ENCODE results near the gene CARMIL1.
"Not testable (repeated sequence)": the region's sequence is repeated elsewhere in the genome, so short reads cannot be mapped to it uniquely, and the experiment has no call there.

The CARMIL1 gene

GRCh38 chr6:25428758-25429317 is 149.7 kb downstream of the CARMIL1 start:
- FAIRE-seq (no peak), DNase-seq (ENCODE audit: insufficient read length, low spot score) (no peak)

DNA sequence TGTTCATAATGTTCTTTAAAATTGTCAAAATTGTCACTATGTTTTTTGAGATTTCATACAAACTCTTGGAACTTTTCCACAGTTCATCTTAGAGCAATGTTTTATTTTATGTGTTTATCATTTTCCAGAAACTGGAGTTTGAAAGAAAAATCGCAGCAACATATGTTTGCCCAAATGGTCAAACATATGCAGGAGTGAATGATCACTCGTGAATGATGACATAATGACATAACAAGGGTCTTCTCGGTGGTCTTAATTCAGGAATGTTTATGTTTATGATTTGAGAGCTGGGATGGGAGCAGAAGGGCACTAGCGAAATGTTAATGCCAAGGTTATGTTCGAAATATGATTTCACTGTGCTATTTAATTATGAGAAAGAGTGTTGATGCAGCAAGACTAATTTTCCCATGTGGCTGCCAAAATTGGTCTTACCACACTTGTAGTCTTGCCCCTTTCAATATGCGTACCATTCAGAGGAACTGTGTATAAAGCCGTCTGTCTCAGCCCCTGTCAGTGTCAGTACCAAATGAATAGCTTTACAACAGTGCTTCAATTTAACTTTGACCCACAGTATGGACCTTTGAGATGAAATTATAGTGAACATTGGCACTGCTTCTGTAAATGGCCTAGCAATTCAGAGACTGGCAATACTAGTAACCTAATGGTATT is 152.3 kb downstream of the CARMIL1 start:
- FAIRE-seq: peak; percentile 63
- no peak for DNase-seq (ENCODE audit: insufficient read length, low spot score)

- DNase-seq (ENCODE audit: insufficient read length, low spot score) (no peak), FAIRE-seq (no peak)
Observed at GRCh38 chr6:25431975-25432307, 152.8 kb downstream of the CARMIL1 start.

- no peak for DNase-seq (ENCODE audit: insufficient read length, low spot score)
- no peak for FAIRE-seq
Observed at GRCh38 chr6:25434921-25435320, 155.7 kb downstream of the CARMIL1 start.

DNA sequence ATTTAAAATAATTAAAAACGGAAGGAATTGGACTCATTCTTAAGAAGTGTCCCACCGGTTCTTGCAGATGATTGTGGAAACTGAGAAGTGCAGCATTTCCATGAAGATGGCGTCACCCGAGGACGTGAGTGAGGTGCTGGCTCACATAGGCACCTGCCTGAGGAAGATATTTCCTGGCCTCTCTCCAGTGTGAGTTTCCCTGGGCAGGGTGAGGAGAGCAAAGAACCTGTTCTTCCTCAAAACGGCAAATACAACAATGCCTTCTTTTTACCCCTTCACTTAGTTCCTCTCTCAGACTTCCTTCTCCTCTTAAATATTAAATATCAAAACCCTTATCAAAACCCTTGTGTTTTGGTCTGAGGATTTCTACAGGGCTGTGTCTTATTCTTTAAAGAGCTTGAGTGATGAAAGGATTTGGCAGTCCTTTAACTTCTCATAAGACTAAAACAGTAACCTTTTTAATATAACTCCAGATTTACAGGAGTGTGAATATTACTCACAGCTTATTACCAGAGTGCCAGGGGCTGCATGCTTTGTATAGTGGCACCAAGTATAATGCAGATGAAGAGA is 156.3 kb downstream of the CARMIL1 start:
- FAIRE-seq: no peak
- no peak for DNase-seq (ENCODE audit: insufficient read length, low spot score)

DNA sequence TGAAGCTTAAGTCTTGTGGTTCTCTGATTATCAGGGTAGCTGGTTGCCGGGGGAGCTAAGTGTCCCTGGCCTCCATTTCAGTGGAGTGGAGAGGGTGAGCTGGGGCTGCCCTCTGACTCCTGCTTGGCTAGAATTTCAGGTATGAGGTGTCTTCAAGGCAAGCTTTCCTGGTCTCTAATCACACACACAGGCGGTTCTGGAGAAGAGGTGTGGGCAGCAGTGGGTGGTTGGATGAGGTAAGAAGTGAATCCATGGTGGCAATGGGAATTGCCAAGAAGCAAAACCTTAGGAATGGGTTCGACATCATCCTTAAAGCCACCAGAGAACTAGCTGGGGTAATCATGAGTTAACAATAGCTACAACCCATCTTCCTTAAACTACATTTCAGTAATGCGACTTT is 157.6 kb downstream of the CARMIL1 start:
- DNase-seq (ENCODE audit: insufficient read length, low spot score) (no peak), FAIRE-seq (no peak)

DNA sequence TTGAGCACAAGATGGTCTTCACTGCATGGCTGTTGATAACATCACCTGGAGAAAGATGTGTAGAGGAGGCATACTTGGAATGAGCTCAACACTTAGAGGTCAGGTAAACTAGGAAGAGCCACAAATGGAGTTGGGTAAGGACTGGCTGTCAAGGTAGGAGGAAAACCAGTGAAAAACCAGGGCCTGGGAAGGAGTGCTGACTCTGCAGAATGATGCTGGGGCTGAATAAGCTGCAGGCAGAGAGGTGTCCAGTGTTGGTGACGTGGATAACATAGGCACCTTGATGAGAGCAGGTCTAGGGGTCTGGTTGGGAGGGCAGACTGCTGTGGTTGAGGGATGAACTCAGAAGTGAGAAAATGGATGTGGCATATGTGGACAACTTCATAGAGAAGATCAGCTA is 160.2 kb downstream of the CARMIL1 start:
- DNase-seq (ENCODE audit: insufficient read length, low spot score): no peak

DNA sequence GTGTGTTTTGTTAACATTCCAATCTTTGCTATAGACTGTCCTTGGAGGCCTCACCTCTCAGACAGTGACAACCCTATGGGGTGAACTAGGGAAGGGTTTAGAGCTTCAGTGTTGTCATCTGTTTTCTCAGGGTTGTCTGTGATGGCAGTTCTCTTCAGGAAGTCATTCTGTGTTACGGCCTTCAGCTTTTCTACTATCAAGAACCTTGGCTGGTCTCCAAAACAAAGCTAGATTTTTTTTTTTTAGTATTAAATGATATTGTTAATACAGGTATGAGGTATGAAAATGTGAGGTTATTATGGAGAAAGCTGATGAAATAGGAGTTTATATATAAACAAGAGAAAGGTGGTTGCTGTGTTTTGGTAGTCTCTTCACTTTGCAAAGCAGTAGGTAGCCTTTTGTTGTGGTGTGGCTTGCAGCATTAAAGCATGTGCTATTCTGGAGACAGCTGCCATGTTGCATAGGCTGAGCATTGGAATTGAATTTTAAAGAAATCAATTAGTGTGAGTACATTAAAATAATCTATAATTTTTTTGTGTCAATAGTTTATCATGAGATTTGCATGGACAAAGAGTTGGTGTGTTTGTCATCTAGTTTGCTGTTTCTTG is 162.6 kb downstream of the CARMIL1 start:
- no peak for FAIRE-seq
- no peak for DNase-seq (ENCODE audit: insufficient read length, low spot score)

More for the DNA sequence above, 160.2 kb downstream of the CARMIL1 start:
- no peak for FAIRE-seq

DNA sequence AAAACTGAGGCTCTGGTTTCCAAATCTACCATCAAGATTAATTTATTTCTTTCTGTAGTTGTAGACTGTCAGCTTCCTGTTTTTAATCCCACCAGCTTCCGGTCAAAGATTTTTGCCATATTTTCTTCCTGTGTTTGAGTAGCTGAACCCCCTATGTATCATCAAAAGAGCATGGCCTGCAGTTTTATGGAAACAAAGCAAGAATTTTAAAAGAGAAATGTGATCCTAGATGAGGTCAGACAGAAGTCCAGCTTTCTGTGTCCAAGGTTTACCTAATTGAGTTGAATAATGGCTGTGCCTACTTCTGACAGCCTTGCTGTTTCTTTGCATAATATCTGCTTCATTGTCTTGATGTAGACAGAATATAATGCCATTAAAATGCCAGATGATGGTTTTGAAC is 163.7 kb downstream of the CARMIL1 start:
- FAIRE-seq: no peak
- DNase-seq (ENCODE audit: insufficient read length, low spot score): no peak

GRCh38 chr6:25444521-25444920 is 165.3 kb downstream of the CARMIL1 start:
- DNase-seq (ENCODE audit: insufficient read length, low spot score); FAIRE-seq: not testable (repeated sequence)

- no peak for FAIRE-seq
- no peak for DNase-seq (ENCODE audit: insufficient read length, low spot score)
Observed at GRCh38 chr6:25446830-25447569, 167.8 kb downstream of the CARMIL1 start.

DNA sequence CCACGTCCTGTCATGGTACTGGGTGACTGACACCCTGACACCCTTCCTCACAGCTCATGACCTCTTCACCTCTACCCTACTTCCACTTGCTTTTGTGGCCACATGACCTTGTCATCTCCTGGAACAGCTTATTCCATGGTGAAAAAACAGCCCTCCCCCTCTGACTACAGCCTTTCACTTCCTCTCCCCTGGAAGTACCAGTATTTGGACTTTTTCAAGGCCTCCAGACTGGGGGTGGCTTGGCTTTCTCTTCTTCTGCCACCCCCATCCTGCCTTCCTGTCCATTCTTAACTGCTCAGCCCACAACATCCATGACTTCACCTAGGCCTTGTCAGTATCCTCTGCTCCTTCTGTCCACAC is 168.4 kb downstream of the CARMIL1 start:
- DNase-seq (ENCODE audit: insufficient read length, low spot score) (no peak), FAIRE-seq (no peak)

GRCh38 chr6:25448965-25449538 is 169.9 kb downstream of the CARMIL1 start:
- DNase-seq (ENCODE audit: insufficient read length, low spot score) (no peak), FAIRE-seq (no peak)

DNA sequence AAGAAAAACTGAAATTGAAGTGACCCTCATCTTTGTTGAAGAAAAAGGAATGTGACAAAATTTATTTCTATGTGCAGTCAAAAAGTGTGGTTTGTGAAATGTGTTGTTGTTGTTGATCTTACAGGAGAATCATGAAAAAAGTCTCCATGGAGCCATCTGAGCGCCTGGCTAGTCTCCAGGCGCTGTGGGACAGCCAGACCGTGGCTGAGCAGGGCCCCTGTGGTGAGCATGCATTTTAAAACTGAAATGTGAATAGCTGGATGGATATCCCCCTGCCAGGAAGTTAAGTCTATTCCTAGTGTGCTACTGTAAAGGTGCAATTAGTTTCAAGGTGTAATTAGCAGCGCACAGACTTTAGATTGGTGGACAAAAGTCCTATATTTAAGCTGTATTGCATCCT is 170.6 kb downstream of the CARMIL1 start:
- no peak for FAIRE-seq

GRCh38 chr6:25450469-25451198 is 171.5 kb downstream of the CARMIL1 start:
- FAIRE-seq (no peak), DNase-seq (ENCODE audit: insufficient read length, low spot score) (no peak)

More for the DNA sequence above, 170.6 kb downstream of the CARMIL1 start:
- no peak for DNase-seq (ENCODE audit: insufficient read length, low spot score)

GRCh38 chr6:25452031-25452430 is 172.9 kb downstream of the CARMIL1 start:
- DNase-seq (ENCODE audit: insufficient read length, low spot score) (no peak), FAIRE-seq (no peak)

GRCh38 chr6:25453288-25453687 is 174.1 kb downstream of the CARMIL1 start:
- no peak for DNase-seq (ENCODE audit: insufficient read length, low spot score)
- no peak for FAIRE-seq

DNA sequence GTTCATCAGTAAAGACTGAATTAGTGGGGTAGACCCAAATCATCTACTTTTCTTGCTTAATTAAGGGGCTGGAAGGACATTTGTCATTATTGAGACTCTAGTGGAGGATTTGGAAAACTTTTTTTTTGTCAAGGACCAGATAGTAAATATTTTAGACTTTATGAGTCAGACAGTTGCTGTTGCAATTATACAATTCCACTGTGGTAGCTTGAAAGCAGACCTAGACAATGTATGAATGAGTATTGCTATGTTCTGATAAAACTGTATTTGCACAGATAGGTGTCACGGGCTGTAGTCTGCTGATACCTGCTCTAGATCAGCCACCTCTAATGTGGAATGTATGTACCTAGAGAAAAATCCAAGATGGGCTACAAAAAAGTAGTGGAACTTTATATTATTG is 175.0 kb downstream of the CARMIL1 start:
- DNase-seq (ENCODE audit: insufficient read length, low spot score) (no peak), FAIRE-seq (no peak)

DNA sequence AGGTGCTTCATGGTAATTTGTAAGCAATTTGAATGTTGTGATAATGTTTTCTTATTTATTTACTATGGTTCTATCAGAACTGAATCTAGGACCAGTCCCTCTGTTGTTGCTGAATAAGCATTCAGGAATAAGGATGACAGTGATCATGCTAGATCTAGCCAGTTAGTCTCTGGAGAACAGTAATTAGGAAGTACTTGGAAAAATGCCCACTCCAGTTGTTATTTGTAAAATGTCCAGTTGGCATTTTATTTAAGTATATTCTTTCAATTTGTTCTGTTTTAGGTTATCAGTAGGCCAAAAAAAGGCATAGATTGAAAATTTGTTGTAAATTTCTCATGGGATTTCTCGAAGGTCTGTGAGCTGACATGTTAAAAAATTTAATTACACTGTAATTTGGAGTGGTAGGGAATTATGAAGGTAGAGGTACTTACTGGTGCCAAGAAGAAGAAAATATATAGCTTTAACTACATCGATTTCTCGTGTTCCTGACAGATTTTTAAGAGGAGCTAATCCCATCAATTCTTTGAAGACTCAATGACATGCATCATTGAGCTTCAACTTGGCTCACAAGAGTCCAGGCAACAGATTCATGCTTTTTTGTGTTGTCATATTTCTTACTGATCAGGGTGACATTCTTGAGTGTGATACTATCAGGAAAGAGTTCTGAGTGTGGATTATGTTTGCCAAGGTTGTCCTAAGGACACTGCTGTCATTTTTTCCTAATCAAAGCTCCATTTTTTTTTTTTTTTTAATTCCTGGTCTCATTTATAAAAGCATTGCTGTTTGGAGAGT is 177.3 kb downstream of the CARMIL1 start:
- DNase-seq (ENCODE audit: insufficient read length, low spot score): no peak
- no peak for FAIRE-seq

DNA sequence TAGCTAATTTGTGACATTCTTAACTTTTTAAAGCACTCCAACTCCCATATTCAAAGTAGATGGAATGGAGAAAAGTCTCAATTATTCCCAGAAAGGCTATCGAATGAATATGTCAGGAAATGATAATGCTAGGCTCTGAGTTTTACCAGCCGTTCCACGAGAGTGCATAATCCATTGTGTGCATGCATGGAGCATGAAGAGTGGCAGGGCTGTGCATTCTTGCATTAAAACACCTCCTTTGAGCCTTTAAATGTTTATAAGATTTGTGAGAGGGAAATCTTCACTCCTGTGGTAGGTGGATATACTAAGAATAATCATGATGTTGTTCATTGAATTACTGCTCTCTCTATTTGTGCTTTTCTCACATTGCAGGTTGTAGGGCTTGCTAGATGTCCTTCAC is 178.3 kb downstream of the CARMIL1 start:
- FAIRE-seq (no peak), DNase-seq (ENCODE audit: insufficient read length, low spot score) (no peak)

Data from HTR-8/SVneo (cell line).